Keratinocyte (primary cell): Measurements from ENCODE around the gene MRPL28. TPM values are rescaled to one million over a fixed set of nuclear protein-coding genes. Genes with fewer than 3 reads are reported as not detected.
A peak's percentile ranks its signal among the peaks of the same experiment; 100 is the strongest.

Source experiments
- DNase-seq: peaks from one replicate; pipeline ENCODE4 v3.0.0-alpha.2; 2011; ENCODE audit warnings: low read depth, missing footprints, low spot score
- FAIRE-seq: peaks from 2 replicates; lab custom pipeline; 2011; peaks lifted over from hg19 to GRCh38; lab: Jason Lieb, UNC
- H2AFZ ChIP-seq: 2 replicates; pipeline ENCODE4 v1.6.0; 2012; ENCODE audit warnings: low read length, control low read depth, inconsistent platforms; ENCODE audit not compliant: control insufficient read depth
- H3K27ac ChIP-seq: 2 replicates; pipeline ENCODE4 v1.5.1; 2011; ENCODE audit warnings: low read length; ENCODE audit not compliant: control insufficient read depth, insufficient read depth
- H3K27me3 ChIP-seq: 3 replicates; pipeline ENCODE4 v1.6.0; 2011; ENCODE audit warnings: low read length; ENCODE audit not compliant: control insufficient read depth, insufficient read depth; ENCODE audit errors: extremely low read depth
- H3K36me3 ChIP-seq, 2 experiments: 2 replicates in 1 of 2; 3 replicates in 1 of 2; pipeline ENCODE4 v1.5.1; 2011; ENCODE audit warnings: low read length in 2 of 2, mild to moderate bottlenecking in 1 of 2; ENCODE audit not compliant: control insufficient read depth in 2 of 2, insufficient read depth in 2 of 2; ENCODE audit errors: extremely low read depth in 1 of 2
- H3K4me1 ChIP-seq: 3 replicates; pipeline ENCODE4 v1.5.1; 2011; ENCODE audit warnings: low read length; ENCODE audit not compliant: control insufficient read depth, insufficient read depth; ENCODE audit errors: extremely low read depth
- H3K4me2 ChIP-seq: 3 replicates; pipeline ENCODE4 v1.6.0; 2011; ENCODE audit warnings: low read depth, low read length; ENCODE audit not compliant: control insufficient read depth, insufficient read depth; ENCODE audit errors: extremely low read depth
- H3K4me3 ChIP-seq, 3 experiments: fragments of 200-600 bp in 1 of 3; sonication (generic) in 1 of 3; 2 replicates in 2 of 3; 3 replicates in 1 of 3; pipeline ENCODE4 v1.5.1; 2011 to 2016; ENCODE audit warnings: low read length in 3 of 3, mild to moderate bottlenecking in 3 of 3, control low read depth in 2 of 3, inconsistent platforms in 1 of 3, low read depth in 1 of 3, mixed read lengths in 1 of 3, mixed run types in 1 of 3, moderate library complexity in 1 of 3; ENCODE audit not compliant: control insufficient read depth in 2 of 3, insufficient read depth in 2 of 3; ENCODE audit errors: extremely low read depth in 1 of 3
- H3K79me2 ChIP-seq: 2 replicates; pipeline ENCODE4 v1.6.0; 2012; ENCODE audit warnings: low read length; ENCODE audit not compliant: control insufficient read depth, insufficient read depth
- H3K9ac ChIP-seq: 3 replicates; pipeline ENCODE4 v1.6.0; 2011; ENCODE audit warnings: low read length; ENCODE audit not compliant: control insufficient read depth, insufficient read depth; ENCODE audit errors: extremely low read depth
- H3K9me1 ChIP-seq: 3 replicates; pipeline ENCODE4 v1.6.0; 2011; ENCODE audit warnings: low read length; ENCODE audit not compliant: control insufficient read depth, insufficient read depth; ENCODE audit errors: extremely low read depth
- H3K9me3 ChIP-seq: 2 replicates; pipeline ENCODE4 v1.5.1; 2012; ENCODE audit warnings: low read depth, low read length; ENCODE audit not compliant: control insufficient read depth
- H4K20me1 ChIP-seq: 3 replicates; pipeline ENCODE4 v1.6.0; 2011; ENCODE audit warnings: low read length; ENCODE audit not compliant: control insufficient read depth, insufficient read depth; ENCODE audit errors: extremely low read depth
- EZH2 ChIP-seq: IDR thresholded peaks from one replicate; pipeline ENCODE4 v1.6.1; 2012; ENCODE audit warnings: inconsistent platforms, mild to moderate bottlenecking, low read length, moderate library complexity
- dilution Hi-C: fragments of 300-500 bp; cut with MboI; formaldehyde crosslinking; loops from one replicate; pipeline ENCODE4 v1.7.0; 2020; ENCODE audit warnings: low sequenced_read_pairs; ENCODE audit not compliant: extremely low pct_ligation_motif_present
- polyA plus RNA-seq, 5 experiments: library from polyadenylated mRNA; depleted of rRNA in 3 of 5; stranded (reverse) in 3 of 5; stranded (forward) in 1 of 5; unstranded in 1 of 5; fragments of >200 nt; gene quantifications; 1 replicate in 1 of 5; 2 replicates in 3 of 5; 3 replicates in 1 of 5; pipeline versions ENCODE4 v1.2.1 to v1.2.3, GENCODE V29; 2011 to 2012; ENCODE audit warnings: missing spikeins in 2 of 5, low read depth in 1 of 5, low replicate concordance in 1 of 5
- TF ChIP-seq, protein P1 (sequence below), 3 experiments: IDR thresholded peaks in 1 of 3; conservative IDR thresholded peaks in 1 of 3; optimal IDR thresholded peaks in 1 of 3; 2 replicates in 2 of 3; 3 replicates in 1 of 3; pipeline versions ENCODE3 to v1.5.1; 2011; ENCODE audit warnings: low read length in 3 of 3, mild to moderate bottlenecking in 3 of 3, moderate library complexity in 2 of 3, control low read depth in 1 of 3, inconsistent platforms in 1 of 3; ENCODE audit not compliant: insufficient read depth in 2 of 3; ENCODE audit errors: extremely low read depth in 1 of 3

The MRPL28 gene
- polyA plus RNA-seq, 1 donor (not counting 4 experiments of a cell fraction or from before 2014, with no cell fraction given) = 115 TPM

DNA sequence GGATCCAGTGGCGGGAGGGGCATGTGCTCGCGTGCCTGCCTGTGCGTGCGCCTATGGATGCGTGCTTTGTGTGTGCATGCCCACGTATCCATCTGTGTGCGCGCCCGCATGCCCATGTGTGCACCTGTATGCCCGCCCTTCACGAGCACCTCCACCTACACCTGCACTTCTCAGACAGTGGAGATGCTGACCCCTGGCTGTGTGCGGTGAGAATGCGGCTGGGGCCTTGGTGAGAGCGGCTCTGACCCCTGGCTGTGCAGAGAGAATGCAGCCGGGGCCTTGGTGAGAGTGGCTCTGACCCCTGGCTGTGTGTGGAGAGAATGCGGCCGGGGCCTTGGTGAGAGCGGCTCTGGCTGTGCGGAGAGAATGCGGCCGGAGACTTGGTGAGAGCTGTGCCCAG, 51.7 kb downstream of the MRPL28 start:
- Histone ChIP-seq H3K9me3 (no peaks in the 10 kb centered on the region), H3K9me1 (no peaks in the 10 kb centered on the region), H3K4me1 (no peaks in the 10 kb centered on the region), H3K79me2 (peaks cover 81% of the 10 kb centered on the region), H4K20me1 (peaks cover 25% of the 10 kb centered on the region), H2AFZ (no peak overlapping the region), H3K36me3 (peaks cover 13 to 23% of the 10 kb centered on the region in 2 experiments), H3K27ac (no peak overlapping the region), H3K27me3 (no peaks in the 10 kb centered on the region), H3K4me3 (no peak overlapping the region), H3K4me2 (no peak overlapping the region), H3K9ac (no peak overlapping the region)
- no peak for DNase-seq
- no peak for TF ChIP-seq EZH2
- TF ChIP-seq, protein P1, sequence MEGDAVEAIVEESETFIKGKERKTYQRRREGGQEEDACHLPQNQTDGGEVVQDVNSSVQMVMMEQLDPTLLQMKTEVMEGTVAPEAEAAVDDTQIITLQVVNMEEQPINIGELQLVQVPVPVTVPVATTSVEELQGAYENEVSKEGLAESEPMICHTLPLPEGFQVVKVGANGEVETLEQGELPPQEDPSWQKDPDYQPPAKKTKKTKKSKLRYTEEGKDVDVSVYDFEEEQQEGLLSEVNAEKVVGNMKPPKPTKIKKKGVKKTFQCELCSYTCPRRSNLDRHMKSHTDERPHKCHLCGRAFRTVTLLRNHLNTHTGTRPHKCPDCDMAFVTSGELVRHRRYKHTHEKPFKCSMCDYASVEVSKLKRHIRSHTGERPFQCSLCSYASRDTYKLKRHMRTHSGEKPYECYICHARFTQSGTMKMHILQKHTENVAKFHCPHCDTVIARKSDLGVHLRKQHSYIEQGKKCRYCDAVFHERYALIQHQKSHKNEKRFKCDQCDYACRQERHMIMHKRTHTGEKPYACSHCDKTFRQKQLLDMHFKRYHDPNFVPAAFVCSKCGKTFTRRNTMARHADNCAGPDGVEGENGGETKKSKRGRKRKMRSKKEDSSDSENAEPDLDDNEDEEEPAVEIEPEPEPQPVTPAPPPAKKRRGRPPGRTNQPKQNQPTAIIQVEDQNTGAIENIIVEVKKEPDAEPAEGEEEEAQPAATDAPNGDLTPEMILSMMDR (optimal IDR thresholded peaks at IDR 0.05 in 1 of 3, IDR thresholded peaks at IDR 0.05 in 1 of 3, conservative IDR thresholded peaks at IDR 0.05 in 1 of 3; ENCODE audit: extremely low read depth in 1 of 3, insufficient read depth in 2 of 3, low read length in 3 of 3) = peak in 2 of 3 experiments; percentile 20 to 27
- FAIRE-seq = no peak
- dilution Hi-C loops = no loop called here

DNA sequence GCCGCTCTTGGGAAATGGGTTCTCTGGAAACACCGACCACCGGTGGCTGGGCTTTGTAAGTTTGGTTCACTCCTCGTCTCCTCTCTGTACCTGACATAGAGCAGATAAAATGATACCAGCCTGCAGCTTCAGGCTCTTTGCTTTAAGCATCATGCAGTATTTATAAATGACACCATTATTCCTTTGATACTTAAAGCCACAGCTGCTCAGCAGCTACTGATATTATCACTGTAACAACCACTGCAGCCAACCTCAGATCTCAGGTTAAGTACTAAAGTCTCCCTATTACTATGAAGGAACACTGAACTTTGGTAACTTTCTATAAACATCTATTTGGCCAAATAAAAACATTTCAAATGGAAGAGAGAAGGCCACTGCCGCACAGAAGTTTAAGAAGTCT, 52.8 kb downstream of the MRPL28 start:
- no peaks in the 10 kb centered on the region for H3K4me1 ChIP-seq
- peaks cover 81% of the 10 kb centered on the region for H3K79me2 ChIP-seq
- no peak for DNase-seq
- no peaks in the 10 kb centered on the region for H3K9me1 ChIP-seq
- H3K27me3 ChIP-seq = no peaks in the 10 kb centered on the region
- H3K4me2 ChIP-seq = no peak overlapping the region
- H3K27ac ChIP-seq = no peak overlapping the region
- TF ChIP-seq, protein P1 (optimal IDR thresholded peaks at IDR 0.05 in 1 of 3, IDR thresholded peaks at IDR 0.05 in 1 of 3, conservative IDR thresholded peaks at IDR 0.05 in 1 of 3; ENCODE audit: extremely low read depth in 1 of 3, insufficient read depth in 2 of 3, low read length in 3 of 3) = no peak
- TF ChIP-seq EZH2 = no peak
- FAIRE-seq = no peak
- no peak overlapping the region for H3K4me3 ChIP-seq
- no peak overlapping the region for H3K9ac ChIP-seq
- H4K20me1 ChIP-seq = peaks cover 24% of the 10 kb centered on the region
- peaks cover 24% of the 10 kb centered on the region in 2 experiments for H3K36me3 ChIP-seq
- H3K9me3 ChIP-seq = no peaks in the 10 kb centered on the region
- H2AFZ ChIP-seq = no peak overlapping the region
- dilution Hi-C loops = no loop called here

Other genes with a start within 250 kb of the MRPL28 start
- gene NPRL3, start 231.9 kb downstream of the MRPL28 start, polyA plus RNA-seq = 3.6 to 15.5 TPM (median 4.0 TPM) in 3 replicates
- not detected in 3 replicates for gene HBZ, start 217.9 kb downstream of the MRPL28 start, polyA plus RNA-seq
- gene HBM, start 204.6 kb downstream of the MRPL28 start, polyA plus RNA-seq = not detected in 3 replicates
- gene HBA2, start 197.7 kb downstream of the MRPL28 start, polyA plus RNA-seq = 0.26 TPM in 1 of 3 replicates, not detected in the others
- gene HBA1, start 193.9 kb downstream of the MRPL28 start, polyA plus RNA-seq = 0.24 TPM in 1 of 3 replicates, not detected in the others
- 0.13 to 0.89 TPM (median 0.20 TPM) in 3 replicates for gene HBQ1, start 190.1 kb downstream of the MRPL28 start, polyA plus RNA-seq
- 23.7 to 31.2 TPM (median 31.0 TPM) in 3 replicates for gene LUC7L, start 141.1 kb downstream of the MRPL28 start, polyA plus RNA-seq
- gene FAM234A, start 135.7 kb downstream of the MRPL28 start, polyA plus RNA-seq = 18.3 to 37.2 TPM (median 18.4 TPM) in 3 replicates
- gene RGS11, start 94.6 kb downstream of the MRPL28 start, polyA plus RNA-seq = 0.05 TPM in 2 of 3 replicates, not detected in the other
- gene ARHGDIG, start 89.9 kb downstream of the MRPL28 start, polyA plus RNA-seq = 0.14 to 0.17 TPM in 2 of 3 replicates, not detected in the other
- gene PDIA2, start 87.4 kb downstream of the MRPL28 start, polyA plus RNA-seq = 0.18 to 0.46 TPM (median 0.42 TPM) in 3 replicates
- gene AXIN1, start 17.8 kb downstream of the MRPL28 start, polyA plus RNA-seq = 8.8 to 13.3 TPM (median 11.4 TPM) in 3 replicates
- 25.5 to 47.7 TPM (median 46.7 TPM) in 3 replicates for gene PGAP6, start 11.4 kb upstream of the MRPL28 start, polyA plus RNA-seq
- 140 to 246 TPM (median 141 TPM) in 3 replicates for gene NME4, start 26.7 kb upstream of the MRPL28 start, polyA plus RNA-seq
- 14.2 to 28.1 TPM (median 18.8 TPM) in 3 replicates for gene DECR2, start 31.3 kb upstream of the MRPL28 start, polyA plus RNA-seq
- 6.0 to 10.0 TPM (median 6.4 TPM) in 3 replicates for gene RAB11FIP3, start 55.1 kb upstream of the MRPL28 start, polyA plus RNA-seq
- 7.9 to 15.1 TPM (median 10.7 TPM) in 3 replicates for gene CAPN15, start 157.2 kb upstream of the MRPL28 start, polyA plus RNA-seq
- gene PRR35, start 189.9 kb upstream of the MRPL28 start, polyA plus RNA-seq = not detected in 3 replicates
- gene NHLRC4, start 196.5 kb upstream of the MRPL28 start, polyA plus RNA-seq = 0.09 to 0.22 TPM (median 0.10 TPM) in 3 replicates
- 11.2 to 23.3 TPM (median 16.7 TPM) in 3 replicates for gene PIGQ, start 199.4 kb upstream of the MRPL28 start, polyA plus RNA-seq
- gene RAB40C, start 219.5 kb upstream of the MRPL28 start, polyA plus RNA-seq = 4.0 to 12.3 TPM (median 4.2 TPM) in 3 replicates